Loucy (cell line): Measurements from ENCODE around the gene CCDC177.

Experiments used
- EZH2phosphoT487 ChIP-seq: fragments of 200-600 bp; IDR thresholded peaks from 2 replicates; pipeline ENCODE4 v1.6.1; 2018; ENCODE audit warnings: antibody characterized with exemption, mild to moderate bottlenecking, moderate library complexity, borderline replicate concordance
- TF ChIP-seq, protein P1 (sequence below): fragments of 200-600 bp; sonication (generic); conservative IDR thresholded peaks from 2 replicates; pipeline ENCODE4 v1.5.1; 2014; ENCODE audit warnings: mild to moderate bottlenecking, antibody characterized with exemption, low read length

DNA sequence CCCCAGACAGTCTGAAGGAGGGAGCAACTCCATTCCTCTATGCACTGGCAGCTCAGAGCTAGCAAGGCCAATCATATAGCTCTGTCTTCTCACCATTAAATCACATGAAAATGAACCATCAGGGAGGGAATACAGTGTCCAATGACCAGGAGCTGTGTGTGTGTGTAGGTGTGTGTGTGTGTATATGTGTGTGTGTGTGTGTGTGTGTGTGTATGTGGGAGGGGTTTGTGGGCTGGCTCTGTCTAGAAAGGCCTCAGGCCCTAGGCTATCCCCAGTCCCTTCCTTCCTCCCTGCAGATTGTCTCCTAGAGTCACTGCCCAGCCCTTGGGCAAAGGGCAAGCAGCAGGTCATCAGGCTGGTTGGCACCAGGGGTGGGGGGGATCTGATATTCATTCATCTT, 31.1 kb upstream of the CCDC177 start:
- TF ChIP-seq, protein P1, sequence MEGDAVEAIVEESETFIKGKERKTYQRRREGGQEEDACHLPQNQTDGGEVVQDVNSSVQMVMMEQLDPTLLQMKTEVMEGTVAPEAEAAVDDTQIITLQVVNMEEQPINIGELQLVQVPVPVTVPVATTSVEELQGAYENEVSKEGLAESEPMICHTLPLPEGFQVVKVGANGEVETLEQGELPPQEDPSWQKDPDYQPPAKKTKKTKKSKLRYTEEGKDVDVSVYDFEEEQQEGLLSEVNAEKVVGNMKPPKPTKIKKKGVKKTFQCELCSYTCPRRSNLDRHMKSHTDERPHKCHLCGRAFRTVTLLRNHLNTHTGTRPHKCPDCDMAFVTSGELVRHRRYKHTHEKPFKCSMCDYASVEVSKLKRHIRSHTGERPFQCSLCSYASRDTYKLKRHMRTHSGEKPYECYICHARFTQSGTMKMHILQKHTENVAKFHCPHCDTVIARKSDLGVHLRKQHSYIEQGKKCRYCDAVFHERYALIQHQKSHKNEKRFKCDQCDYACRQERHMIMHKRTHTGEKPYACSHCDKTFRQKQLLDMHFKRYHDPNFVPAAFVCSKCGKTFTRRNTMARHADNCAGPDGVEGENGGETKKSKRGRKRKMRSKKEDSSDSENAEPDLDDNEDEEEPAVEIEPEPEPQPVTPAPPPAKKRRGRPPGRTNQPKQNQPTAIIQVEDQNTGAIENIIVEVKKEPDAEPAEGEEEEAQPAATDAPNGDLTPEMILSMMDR, result no peak
- TF ChIP-seq EZH2phosphoT487, result no peak
